IMR-90 (cell line): ENCODE results near the gene FADD. TPM values are rescaled to one million over a fixed set of nuclear protein-coding genes. Genes with fewer than 3 reads are reported as not detected.

ENCODE experiments used
- ATAC-seq: fragments of 200-7000 bp; cut with Tn5 transposase; 2 replicates; pipeline ENCODE4 v1.9.1; 2020; ENCODE audit warnings: low read depth, mild to moderate bottlenecking, moderate library complexity
- BruUV-seq: library from RNA; stranded (reverse); fragments of 400-500 nt; replicated peaks from 2 replicates; lab custom pipeline; 2021; lab: Mats Ljungman, UMichigan
- CTCF ChIA-PET: fragments of 300-600 bp; formaldehyde crosslinking; extraction: SDS; loops from one replicate; lab custom pipeline; 2021; ENCODE audit warnings: antibody characterized with exemption; lab: Yijun Ruan, JAX
- POLR2A ChIA-PET: fragments of 300-600 bp; sonication (Branson Sonifier 250); formaldehyde crosslinking; loops from one replicate; lab custom pipeline; 2022; ENCODE audit warnings: antibody characterized with exemption; ENCODE audit not compliant: unreplicated experiment; lab: Charles Lee
- DNase-seq: peaks from one replicate; pipeline ENCODE4 v3.0.0; 2013
- H2AFZ ChIP-seq: replicated peaks from 2 replicates; pipeline ENCODE3; 2013; ENCODE audit warnings: low read length, mild to moderate bottlenecking; ENCODE audit not compliant: poor library complexity
- H2AK5ac ChIP-seq: 2 replicates; pipeline ENCODE4 v1.6.1; 2013; ENCODE audit warnings: low read depth, low read length, inconsistent platforms
- H2AK9ac ChIP-seq: replicated peaks from 2 replicates; pipeline ENCODE3; 2013; ENCODE audit warnings: mild to moderate bottlenecking, low read depth, low read length, moderate library complexity; ENCODE audit not compliant: poor library complexity
- H2BK120ac ChIP-seq: 2 replicates; pipeline ENCODE4 v1.6.1; 2013; ENCODE audit warnings: low read depth, low read length, inconsistent platforms
- H2BK15ac ChIP-seq: 3 replicates; pipeline ENCODE4 v1.6.1; 2013; ENCODE audit warnings: low read depth, low read length, inconsistent platforms
- H2BK20ac ChIP-seq: 2 replicates; pipeline ENCODE4 v1.6.1; 2013; ENCODE audit warnings: low read depth, mild to moderate bottlenecking, inconsistent platforms, low read length, moderate library complexity
- H2BK5ac ChIP-seq: 2 replicates; pipeline ENCODE4 v1.6.1; 2013; ENCODE audit warnings: mild to moderate bottlenecking, low read depth, low read length, inconsistent platforms; ENCODE audit not compliant: poor library complexity, severe bottlenecking
- H3K14ac ChIP-seq: replicated peaks from 2 replicates; pipeline ENCODE4 v1.6.1; 2013; ENCODE audit warnings: low read depth, low read length, inconsistent platforms
- H3K18ac ChIP-seq: 2 replicates; pipeline ENCODE4 v1.6.1; 2013; ENCODE audit warnings: low read depth, low read length, control low read depth
- H3K23ac ChIP-seq: 2 replicates; pipeline ENCODE4 v1.6.1; 2013; ENCODE audit warnings: low read depth, low read length, inconsistent platforms
- H3K27ac ChIP-seq: 2 replicates; pipeline ENCODE4 v1.5.1; 2013; ENCODE audit warnings: mild to moderate bottlenecking, control low read depth, low read length; ENCODE audit not compliant: insufficient read depth
- H3K27me3 ChIP-seq: 2 replicates; pipeline ENCODE4 v1.6.1; 2013; ENCODE audit warnings: low read length; ENCODE audit not compliant: control insufficient read depth, insufficient read depth
- H3K36me3 ChIP-seq: 2 replicates; pipeline ENCODE4 v1.6.1; 2013; ENCODE audit warnings: low read length, mixed read lengths; ENCODE audit not compliant: control insufficient read depth, insufficient read depth
- H3K4ac ChIP-seq: 2 replicates; pipeline ENCODE4 v1.6.1; 2013; ENCODE audit warnings: low read depth, low read length, inconsistent platforms
- H3K4me1 ChIP-seq: 2 replicates; pipeline ENCODE4 v1.6.1; 2013; ENCODE audit warnings: low read length, mixed read lengths; ENCODE audit not compliant: control insufficient read depth, insufficient read depth
- H3K4me2 ChIP-seq: 2 replicates; pipeline ENCODE4 v1.6.1; 2013; ENCODE audit warnings: low read depth, mild to moderate bottlenecking, control low read depth, low read length, moderate library complexity
- H3K4me3 ChIP-seq: 2 replicates; pipeline ENCODE4 v1.5.1; 2013; ENCODE audit warnings: low read depth, mild to moderate bottlenecking, control low read depth, low read length, moderate library complexity; ENCODE audit not compliant: insufficient read depth
- H3K56ac ChIP-seq: 2 replicates; pipeline ENCODE4 v1.6.1; 2013; ENCODE audit warnings: low read length, inconsistent platforms; ENCODE audit not compliant: insufficient read depth; ENCODE audit errors: extremely low read depth
- H3K79me1 ChIP-seq, 2 experiments: 2 replicates each; pipeline ENCODE4 v1.6.1; 2013; ENCODE audit warnings: low read length in 2 of 2, inconsistent platforms in 1 of 2, low read depth in 1 of 2
- H3K9ac ChIP-seq: 2 replicates; pipeline ENCODE4 v1.6.1; 2013; ENCODE audit warnings: low read depth, low read length, control low read depth
- H3K9me1 ChIP-seq: 2 replicates; pipeline ENCODE4 v1.6.1; 2013; ENCODE audit warnings: low read length, inconsistent platforms; ENCODE audit not compliant: insufficient read depth
- H3K9me3 ChIP-seq: 2 replicates; pipeline ENCODE4 v1.6.1; 2013; ENCODE audit warnings: low read length; ENCODE audit not compliant: control insufficient read depth, insufficient read depth
- H4K20me1 ChIP-seq: 2 replicates; pipeline ENCODE4 v1.6.1; 2013; ENCODE audit warnings: low read length, inconsistent platforms; ENCODE audit not compliant: insufficient read depth
- H4K5ac ChIP-seq: 2 replicates; pipeline ENCODE4 v1.6.1; 2013; ENCODE audit warnings: mild to moderate bottlenecking, low read depth, low read length, control low read depth
- H4K8ac ChIP-seq, 2 experiments: 2 replicates each; pipeline ENCODE4 v1.6.1; 2013; ENCODE audit warnings: low read depth in 2 of 2, low read length in 2 of 2, control low read depth in 1 of 2, inconsistent platforms in 1 of 2
- H4K91ac ChIP-seq: 2 replicates; pipeline ENCODE4 v1.6.1; 2013; ENCODE audit warnings: low read depth, low read length, inconsistent platforms; ENCODE audit not compliant: insufficient read depth
- BHLHE40 ChIP-seq: fragments of 150-350 bp; IDR thresholded peaks from 2 replicates; pipeline ENCODE4 v1.6.1; 2016; ENCODE audit warnings: mild to moderate bottlenecking, low read depth, low read length
- MXI1 ChIP-seq: IDR thresholded peaks from 2 replicates; pipeline ENCODE4 v1.6.1; 2012; ENCODE audit warnings: low read depth, mild to moderate bottlenecking, low read length, moderate library complexity, borderline replicate concordance
- RAD21 ChIP-seq: IDR thresholded peaks from 2 replicates; pipeline ENCODE4 v1.6.1; 2012; ENCODE audit warnings: low read length, improper control_type of control experiment
- SMC3 ChIP-seq: fragments of 150-350 bp; IDR thresholded peaks from 2 replicates; pipeline ENCODE4 v1.6.1; 2016; ENCODE audit warnings: low read depth, mild to moderate bottlenecking, antibody characterized with exemption, low read length, moderate library complexity
- WGBS, 2 experiments: methylation state at CpG; one replicate each; pipeline versions ENCODE4 v1.1.5 to v1.1.7; 2013; ENCODE audit warnings: missing lambda C conversion rate in 2 of 2; ENCODE audit not compliant: insufficient read length in 1 of 2; ENCODE audit errors: extremely low coverage in 2 of 2; 5-methylcytosine and 5-hydroxymethylcytosine counted together
- dilution Hi-C: fragments of 300-500 bp; cut with HindIII; formaldehyde crosslinking; loops from one replicate; pipeline ENCODE4 v1.14.3; 2018; ENCODE audit warnings: low sequenced_read_pairs; ENCODE audit not compliant: unreplicated experiment
- in situ Hi-C: fragments of 300-500 bp; cut with MboI; formaldehyde crosslinking; loops from 3 replicates; pipeline ENCODE4 v1.14.3; 2019; ENCODE audit warnings: low sequenced_read_pairs, inconsistent platforms, mixed read lengths
- intact Hi-C: fragments of 100-400 bp; cut with micrococcal nuclease; formaldehyde crosslinking; loops from 2 replicates; pipeline ENCODE4 v1.10.0; 2022
- polyA plus RNA-seq, 3 experiments: library from polyadenylated mRNA; depleted of rRNA; stranded (reverse); fragments of >200 nt; gene quantifications; 2 replicates each; pipeline ENCODE4 v1.2.3, GENCODE V29; 2012; ENCODE audit warnings: low replicate concordance in 1 of 3
- total RNA-seq: library from RNA; depleted of rRNA; stranded (reverse); fragments of >200 nt; gene quantifications from 2 replicates; pipeline ENCODE4 v1.2.3, GENCODE V29; 2012
- TF ChIP-seq, protein P1 (sequence below): conservative IDR thresholded peaks from 2 replicates; pipeline ENCODE4 v1.5.1; 2012; ENCODE audit warnings: mild to moderate bottlenecking, low read depth, low read length, improper control_type of control experiment

FADD gene
- total and polyA plus RNA-seq, 2 of the 4 experiments (the other 2 are of a cell fraction): 38.1 to 44.4 TPM

DNA sequence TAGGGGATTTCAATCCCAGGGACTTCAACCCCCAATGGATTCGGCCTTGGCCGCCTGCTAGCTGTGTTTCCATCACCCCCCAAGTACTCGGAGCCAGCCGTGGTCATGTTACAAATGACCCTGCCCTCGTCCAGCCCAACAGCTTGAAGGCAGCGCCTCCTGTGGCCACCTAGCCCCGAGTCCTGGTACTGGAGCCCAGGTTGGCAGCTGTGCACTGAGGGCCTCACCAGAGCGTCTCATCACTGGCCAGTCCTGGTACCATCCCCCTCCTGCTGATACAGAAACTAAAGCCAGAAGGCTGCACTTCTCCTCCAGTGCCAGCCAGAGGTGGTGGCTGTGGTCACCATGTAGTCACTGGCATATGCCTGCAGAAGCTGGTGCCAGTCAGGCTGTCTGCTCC is 44.9 kb upstream of the FADD start:
- H2BK120ac ChIP-seq: no peak overlapping the region
- no peak overlapping the region for H2AK5ac ChIP-seq
- WGBS, 2 experiments: 28% methylated on average over 3 of the region's 8 CpGs; no CpG with 5 or more reads in 1 of the 2 experiments
- no peak overlapping the region for H2BK20ac ChIP-seq
- no peak overlapping the region for H3K4me3 ChIP-seq
- H2BK5ac ChIP-seq: no peak overlapping the region
- H3K9me3 ChIP-seq: no peaks in the 10 kb centered on the region
- H3K27me3 ChIP-seq: no peaks in the 10 kb centered on the region
- CTCF ChIA-PET: no interaction called here
- no peaks in the 10 kb centered on the region for H3K79me1 ChIP-seq
- no peak overlapping the region for H3K4ac ChIP-seq
- H3K27ac ChIP-seq: no peak overlapping the region
- H2AFZ ChIP-seq: no peak overlapping the region
- H3K23ac ChIP-seq: no peak overlapping the region
- in situ Hi-C loops (no loop called here), intact Hi-C loops (no loop called here), dilution Hi-C loops (loop anchor here (25.0 kb wide), 1 partner anchor 246 kb away; no protein-coding TSS in a partner anchor)
- DNase-seq (peak; percentile 19), ATAC-seq (peak; percentile 68; the same call in 1 of the 2 replicates)
- H3K4me1 ChIP-seq: peaks cover 2% of the 10 kb centered on the region; the same call in 1 of the 2 replicates
- no peak overlapping the region for H3K4me2 ChIP-seq
- H4K20me1 ChIP-seq: no peaks in the 10 kb centered on the region
- POLR2A ChIA-PET: no interaction called here
- H4K8ac ChIP-seq: no peak overlapping the region
- no TSS peak for BruUV-seq
- no peaks in the 10 kb centered on the region for H3K9me1 ChIP-seq
- no peak for TF ChIP-seq MXI1
- TF ChIP-seq BHLHE40: no peak
- TF ChIP-seq, protein P1, sequence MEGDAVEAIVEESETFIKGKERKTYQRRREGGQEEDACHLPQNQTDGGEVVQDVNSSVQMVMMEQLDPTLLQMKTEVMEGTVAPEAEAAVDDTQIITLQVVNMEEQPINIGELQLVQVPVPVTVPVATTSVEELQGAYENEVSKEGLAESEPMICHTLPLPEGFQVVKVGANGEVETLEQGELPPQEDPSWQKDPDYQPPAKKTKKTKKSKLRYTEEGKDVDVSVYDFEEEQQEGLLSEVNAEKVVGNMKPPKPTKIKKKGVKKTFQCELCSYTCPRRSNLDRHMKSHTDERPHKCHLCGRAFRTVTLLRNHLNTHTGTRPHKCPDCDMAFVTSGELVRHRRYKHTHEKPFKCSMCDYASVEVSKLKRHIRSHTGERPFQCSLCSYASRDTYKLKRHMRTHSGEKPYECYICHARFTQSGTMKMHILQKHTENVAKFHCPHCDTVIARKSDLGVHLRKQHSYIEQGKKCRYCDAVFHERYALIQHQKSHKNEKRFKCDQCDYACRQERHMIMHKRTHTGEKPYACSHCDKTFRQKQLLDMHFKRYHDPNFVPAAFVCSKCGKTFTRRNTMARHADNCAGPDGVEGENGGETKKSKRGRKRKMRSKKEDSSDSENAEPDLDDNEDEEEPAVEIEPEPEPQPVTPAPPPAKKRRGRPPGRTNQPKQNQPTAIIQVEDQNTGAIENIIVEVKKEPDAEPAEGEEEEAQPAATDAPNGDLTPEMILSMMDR: peak; percentile 45
- TF ChIP-seq RAD21: peak; percentile 60
- TF ChIP-seq SMC3: peak; percentile 26
- H3K9ac ChIP-seq: no peak overlapping the region
- H3K56ac ChIP-seq: no peak overlapping the region
- no peak overlapping the region for H3K18ac ChIP-seq
- no peak overlapping the region for H2BK15ac ChIP-seq
- H4K5ac ChIP-seq: no peak overlapping the region
- no peak overlapping the region for H4K91ac ChIP-seq
- H3K36me3 ChIP-seq: peaks cover 1% of the 10 kb centered on the region; the same call in 1 of the 2 replicates
- no peak overlapping the region for H3K14ac ChIP-seq
- no peak overlapping the region for H2AK9ac ChIP-seq
